Testis (tissue), 3 donors: ENCODE results near the gene CLIC3. TPM values are rescaled to one million over a fixed set of nuclear protein-coding genes. Genes with fewer than 3 reads are reported as not detected.

ENCODE experiments used
- DNase-seq: peaks from one replicate; pipeline ENCODE4 v3.0.0-alpha.2; 2019
- H3K27ac ChIP-seq, 2 donors: fragments of 200-600 bp; sonication (generic); one replicate each; pipeline ENCODE4 v1.5.1; 2019
- H3K27me3 ChIP-seq: fragments of 200-600 bp; sonication (generic); one replicate; pipeline ENCODE4 v1.5.1; 2019
- H3K36me3 ChIP-seq: fragments of 200-600 bp; sonication (generic); one replicate; pipeline ENCODE4 v1.5.1; 2017; ENCODE audit warnings: low read depth; ENCODE audit errors: missing control alignments
- H3K4me1 ChIP-seq: fragments of 200-600 bp; sonication (generic); one replicate; pipeline ENCODE4 v1.5.1; 2019
- H3K4me3 ChIP-seq, 2 donors: fragments of 200-600 bp; sonication (generic); one replicate each; pipeline ENCODE4 v1.5.1; 2017 to 2019
- H3K9me3 ChIP-seq: fragments of 200-600 bp; sonication (generic); one replicate; pipeline ENCODE4 v1.5.1; 2017
- CTCF ChIP-seq, 3 experiments: fragments of 450-650 bp in 2 of 3; fragments of 200-600 bp in 1 of 3; sonication (generic) in 1 of 3; IDR thresholded peaks; one replicate each; pipeline ENCODE4 v1.5.1; 2016 to 2019; ENCODE audit warnings: antibody characterized with exemption in 3 of 3, mild to moderate bottlenecking in 2 of 3, moderate library complexity in 1 of 3
- POLR2A ChIP-seq: fragments of 450-650 bp; IDR thresholded peaks from one replicate; pipeline ENCODE4 v1.6.1; 2017; ENCODE audit warnings: antibody characterized with exemption, mild to moderate bottlenecking, moderate library complexity
- WGBS, 2 donors: methylation state at CpG; one replicate each; pipeline ENCODE4 v1.1.5; 2018; 5-methylcytosine and 5-hydroxymethylcytosine counted together
- intact Hi-C: fragments of 100-400 bp; cut with DNase I; formaldehyde crosslinking; loops from one replicate; pipeline ENCODE4 v1.15.1; 2023; ENCODE audit warnings: low total_unique reads
- polyA plus RNA-seq: library from polyadenylated mRNA; stranded (reverse); fragments of 350-450 nt; fragmentation: Illumina TruSeq; extraction: RNeasy Lipid Tissue Mini Kit (QIAGEN cat#74804); gene quantifications from one replicate; pipeline ENCODE4 v1.2.3, GENCODE V29; 2014; ENCODE audit warnings: low read depth, low replicate concordance; ENCODE audit not compliant: insufficient read depth
- total RNA-seq, 2 donors: library from RNA; depleted of rRNA; stranded (reverse); fragments of >200 nt; gene quantifications; one replicate each; pipeline ENCODE4 v1.2.3, GENCODE V29; 2016

The CLIC3 gene
- total and polyA plus RNA-seq, 3 donors from 2014 or later = 1.8 to 2.8 (median 1.9) TPM

- DNase-seq = peak; percentile 62
- TF ChIP-seq POLR2A = no peak
- TF ChIP-seq CTCF (IDR thresholded peaks at IDR 0.05) = peak in 1 of 3 experiments; percentile 15
- H3K4me1 ChIP-seq = peaks cover 62% of the 10 kb centered on the region
- no peaks in the 10 kb centered on the region for H3K36me3 ChIP-seq
- H3K9me3 ChIP-seq = no peaks in the 10 kb centered on the region
- H3K27ac ChIP-seq = peak overlapping the region; percentile 84 to 92
- WGBS, 2 donors = 70 to 74% methylated on average over 10 to 14 of the region's 14 CpGs
- intact Hi-C loops = no loop called here
- H3K27me3 ChIP-seq = no peaks in the 10 kb centered on the region
- H3K4me3 ChIP-seq = no peak overlapping the region
Observed at GRCh38 chr9:136975644-136976043, 20.7 kb downstream of the CLIC3 start.

- Histone ChIP-seq H3K27me3 (no peaks in the 10 kb centered on the region), H3K27ac (peak overlapping the region; percentile 84 to 92), H3K4me3 (no peak overlapping the region), H3K4me1 (peaks cover 65% of the 10 kb centered on the region), H3K36me3 (no peaks in the 10 kb centered on the region), H3K9me3 (no peaks in the 10 kb centered on the region)
- 54 to 57% methylated on average over 5 to 15 of the region's 15 CpGs for WGBS, 2 donors
- intact Hi-C loops = no loop called here
- DNase-seq = no peak
- TF ChIP-seq CTCF (IDR thresholded peaks at IDR 0.05) = no peak
- TF ChIP-seq POLR2A = no peak
Observed at GRCh38 chr9:136974817-136975535, 21.4 kb downstream of the CLIC3 start.

- Histone ChIP-seq H3K36me3 (no peaks in the 10 kb centered on the region), H3K9me3 (no peaks in the 10 kb centered on the region), H3K27me3 (no peaks in the 10 kb centered on the region), H3K27ac (peak overlapping the region in 1 of 2 donors; percentile 92), H3K4me1 (peaks cover 75% of the 10 kb centered on the region), H3K4me3 (no peak overlapping the region)
- no peak for TF ChIP-seq POLR2A
- TF ChIP-seq CTCF (IDR thresholded peaks at IDR 0.05) = no peak
- intact Hi-C loops = no loop called here
- WGBS, 2 donors = 87 to 89% methylated on average over 17 to 29 of the region's 29 CpGs
- DNase-seq = no peak
Observed at GRCh38 chr9:136973618-136974617, 22.4 kb downstream of the CLIC3 start.

GRCh38 chr9:136972743-136973142 is 23.6 kb downstream of the CLIC3 start:
- no peaks in the 10 kb centered on the region for H3K36me3 ChIP-seq
- DNase-seq = no peak
- H3K4me1 ChIP-seq = peaks cover 85% of the 10 kb centered on the region
- H3K27ac ChIP-seq = peak overlapping the region; percentile 70 to 76
- no peaks in the 10 kb centered on the region for H3K27me3 ChIP-seq
- H3K9me3 ChIP-seq = no peaks in the 10 kb centered on the region
- no peak overlapping the region for H3K4me3 ChIP-seq
- 32 to 52% methylated on average over 11 to 13 of the region's 13 CpGs for WGBS, 2 donors
- TF ChIP-seq CTCF (IDR thresholded peaks at IDR 0.05) (no peak), POLR2A (no peak)
- intact Hi-C loops = no loop called here
